ENCODE measurements around the gene RBBP4.

DNA sequence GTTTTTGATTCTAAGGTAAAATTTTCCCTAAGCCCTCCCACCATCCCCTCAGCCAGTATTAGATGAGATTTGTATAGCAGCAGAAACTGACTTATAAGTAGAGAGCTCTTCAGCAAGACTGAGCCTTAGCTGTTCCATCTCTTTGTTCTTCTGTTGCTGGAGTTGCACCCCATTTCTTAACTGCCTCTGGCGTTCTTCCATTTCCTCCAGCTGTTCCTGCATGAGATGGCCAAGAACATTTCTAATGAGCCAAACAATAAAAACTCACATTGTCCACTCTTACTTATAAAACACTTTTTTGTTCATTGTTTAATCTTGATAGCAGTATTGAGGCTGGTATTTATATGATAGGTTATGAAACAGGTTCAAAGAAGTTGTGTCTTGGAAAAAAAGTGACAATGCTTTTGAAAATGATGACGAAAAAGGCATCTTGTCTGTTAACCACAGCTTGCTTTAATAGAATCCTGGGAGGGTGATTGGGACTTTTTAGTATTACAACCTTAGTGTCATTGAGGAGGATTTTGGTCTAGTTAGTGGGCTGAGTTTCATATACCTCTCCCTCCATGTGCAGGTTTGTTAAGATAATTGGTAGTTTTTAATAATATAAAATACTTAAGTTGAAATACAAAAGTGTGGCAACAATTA, 33.3 kb downstream of the RBBP4 start:
- TF ChIP-seq, protein P1, sequence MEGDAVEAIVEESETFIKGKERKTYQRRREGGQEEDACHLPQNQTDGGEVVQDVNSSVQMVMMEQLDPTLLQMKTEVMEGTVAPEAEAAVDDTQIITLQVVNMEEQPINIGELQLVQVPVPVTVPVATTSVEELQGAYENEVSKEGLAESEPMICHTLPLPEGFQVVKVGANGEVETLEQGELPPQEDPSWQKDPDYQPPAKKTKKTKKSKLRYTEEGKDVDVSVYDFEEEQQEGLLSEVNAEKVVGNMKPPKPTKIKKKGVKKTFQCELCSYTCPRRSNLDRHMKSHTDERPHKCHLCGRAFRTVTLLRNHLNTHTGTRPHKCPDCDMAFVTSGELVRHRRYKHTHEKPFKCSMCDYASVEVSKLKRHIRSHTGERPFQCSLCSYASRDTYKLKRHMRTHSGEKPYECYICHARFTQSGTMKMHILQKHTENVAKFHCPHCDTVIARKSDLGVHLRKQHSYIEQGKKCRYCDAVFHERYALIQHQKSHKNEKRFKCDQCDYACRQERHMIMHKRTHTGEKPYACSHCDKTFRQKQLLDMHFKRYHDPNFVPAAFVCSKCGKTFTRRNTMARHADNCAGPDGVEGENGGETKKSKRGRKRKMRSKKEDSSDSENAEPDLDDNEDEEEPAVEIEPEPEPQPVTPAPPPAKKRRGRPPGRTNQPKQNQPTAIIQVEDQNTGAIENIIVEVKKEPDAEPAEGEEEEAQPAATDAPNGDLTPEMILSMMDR (IDR thresholded peaks at IDR 0.05) = no peak
- TF ChIP-seq POLR2A (IDR thresholded peaks at IDR 0.05) = no peak
